ENCODE data around the gene CHRNA4.

The CHRNA4 gene

GRCh38 chr20:63406617-63407245 is 45.6 kb upstream of the CHRNA4 start:
- no peak for DNase-seq (ENCODE audit: extremely low spot score)
- TF ChIP-seq HDGF (IDR thresholded peaks at IDR 0.05; ENCODE audit: borderline replicate concordance) (no peak), NFRKB (IDR thresholded peaks at IDR 0.05) (no peak), LEF1 (IDR thresholded peaks at IDR 0.05; ENCODE audit: borderline replicate concordance) (no peak), ELF4 (IDR thresholded peaks at IDR 0.05) (no peak), SP1 (IDR thresholded peaks at IDR 0.05) (no peak)
- ChIA-PET POLR2A (no interaction called here), CTCF (interaction anchor here (0.7 kb wide), 1 partner anchor 97 kb away, joined by 3 read pairs; no protein-coding TSS in a partner anchor)

DNA sequence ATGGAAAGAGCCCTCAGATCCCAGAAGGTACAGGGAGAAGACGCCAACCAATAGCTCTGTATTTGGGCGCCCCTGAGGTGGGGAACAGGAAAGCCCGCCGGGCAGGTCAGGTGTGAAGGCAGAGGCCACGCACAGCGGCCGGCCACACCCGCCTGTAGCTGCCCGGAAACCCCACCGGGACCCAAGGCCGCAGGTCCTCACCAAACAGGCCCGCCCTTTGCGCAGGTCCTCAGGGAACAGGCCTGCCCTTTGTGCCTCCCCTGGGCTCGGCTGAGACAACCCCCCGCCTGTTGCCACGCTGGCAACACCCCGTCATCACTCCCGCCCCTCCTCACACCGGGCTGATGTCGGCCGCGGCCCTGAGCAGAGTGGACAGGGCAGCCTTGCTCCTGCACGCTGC is 44.9 kb upstream of the CHRNA4 start:
- CTCF ChIA-PET, result no interaction called here
- POLR2A ChIA-PET, result no interaction called here
- no peak for TF ChIP-seq NFRKB (IDR thresholded peaks at IDR 0.05)
- TF ChIP-seq CTBP1 (IDR thresholded peaks at IDR 0.05; ENCODE audit: borderline replicate concordance), result no peak
- no peak for DNase-seq (ENCODE audit: extremely low spot score)

DNA sequence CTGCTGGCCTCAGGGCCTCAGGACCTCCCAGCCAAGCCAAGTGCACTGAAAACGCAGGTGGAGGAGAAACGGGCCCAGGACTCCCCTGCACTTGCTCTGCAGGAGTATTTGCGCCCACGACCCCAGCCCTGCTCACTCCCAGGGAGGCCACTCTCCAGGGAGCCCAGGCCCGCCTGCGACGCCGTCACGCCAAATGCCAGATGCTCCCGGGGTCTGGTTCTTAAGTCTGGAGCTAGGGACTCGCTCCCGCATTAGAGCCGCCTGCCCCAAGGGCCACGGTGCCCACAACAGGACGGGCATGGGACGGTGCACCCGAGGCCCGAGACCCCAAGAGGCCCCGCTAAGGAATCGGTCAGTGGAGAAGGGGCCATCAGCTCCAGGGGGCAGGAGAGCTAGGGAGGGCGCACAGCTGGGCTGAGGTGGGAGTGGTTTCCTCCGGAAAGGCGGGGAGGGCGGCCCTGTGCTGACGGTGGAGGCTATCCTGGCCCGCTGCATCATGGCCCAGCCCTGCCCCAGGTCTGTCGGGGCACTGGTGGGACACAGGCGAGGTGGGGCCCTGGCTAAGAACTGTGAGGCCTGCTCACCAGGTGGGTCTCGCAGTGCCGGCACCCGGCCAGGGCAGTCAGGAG is 44.1 kb upstream of the CHRNA4 start:
- TF ChIP-seq TARDBP (IDR thresholded peaks at IDR 0.05) (no peak), CTBP1 (IDR thresholded peaks at IDR 0.05; ENCODE audit: borderline replicate concordance) (no peak), BHLHE40 (IDR thresholded peaks at IDR 0.05; ENCODE audit: borderline replicate concordance) (no peak), SP1 (IDR thresholded peaks at IDR 0.05) (no peak), FOXK2 (IDR thresholded peaks at IDR 0.05) (no peak), L3MBTL2 (conservative IDR thresholded peaks at IDR 0.05) (no peak), ELF4 (IDR thresholded peaks at IDR 0.05) (no peak), ARNT (IDR thresholded peaks at IDR 0.05) (no peak), ZNF384 (IDR thresholded peaks at IDR 0.05) (no peak)
- TF ChIP-seq, protein P1, sequence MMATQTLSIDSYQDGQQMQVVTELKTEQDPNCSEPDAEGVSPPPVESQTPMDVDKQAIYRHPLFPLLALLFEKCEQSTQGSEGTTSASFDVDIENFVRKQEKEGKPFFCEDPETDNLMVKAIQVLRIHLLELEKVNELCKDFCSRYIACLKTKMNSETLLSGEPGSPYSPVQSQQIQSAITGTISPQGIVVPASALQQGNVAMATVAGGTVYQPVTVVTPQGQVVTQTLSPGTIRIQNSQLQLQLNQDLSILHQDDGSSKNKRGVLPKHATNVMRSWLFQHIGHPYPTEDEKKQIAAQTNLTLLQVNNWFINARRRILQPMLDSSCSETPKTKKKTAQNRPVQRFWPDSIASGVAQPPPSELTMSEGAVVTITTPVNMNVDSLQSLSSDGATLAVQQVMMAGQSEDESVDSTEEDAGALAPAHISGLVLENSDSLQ (IDR thresholded peaks at IDR 0.05), result no peak
- POLR2A ChIA-PET, result no interaction called here
- no peak for DNase-seq (ENCODE audit: extremely low spot score)
- CTCF ChIA-PET, result no interaction called here

DNA sequence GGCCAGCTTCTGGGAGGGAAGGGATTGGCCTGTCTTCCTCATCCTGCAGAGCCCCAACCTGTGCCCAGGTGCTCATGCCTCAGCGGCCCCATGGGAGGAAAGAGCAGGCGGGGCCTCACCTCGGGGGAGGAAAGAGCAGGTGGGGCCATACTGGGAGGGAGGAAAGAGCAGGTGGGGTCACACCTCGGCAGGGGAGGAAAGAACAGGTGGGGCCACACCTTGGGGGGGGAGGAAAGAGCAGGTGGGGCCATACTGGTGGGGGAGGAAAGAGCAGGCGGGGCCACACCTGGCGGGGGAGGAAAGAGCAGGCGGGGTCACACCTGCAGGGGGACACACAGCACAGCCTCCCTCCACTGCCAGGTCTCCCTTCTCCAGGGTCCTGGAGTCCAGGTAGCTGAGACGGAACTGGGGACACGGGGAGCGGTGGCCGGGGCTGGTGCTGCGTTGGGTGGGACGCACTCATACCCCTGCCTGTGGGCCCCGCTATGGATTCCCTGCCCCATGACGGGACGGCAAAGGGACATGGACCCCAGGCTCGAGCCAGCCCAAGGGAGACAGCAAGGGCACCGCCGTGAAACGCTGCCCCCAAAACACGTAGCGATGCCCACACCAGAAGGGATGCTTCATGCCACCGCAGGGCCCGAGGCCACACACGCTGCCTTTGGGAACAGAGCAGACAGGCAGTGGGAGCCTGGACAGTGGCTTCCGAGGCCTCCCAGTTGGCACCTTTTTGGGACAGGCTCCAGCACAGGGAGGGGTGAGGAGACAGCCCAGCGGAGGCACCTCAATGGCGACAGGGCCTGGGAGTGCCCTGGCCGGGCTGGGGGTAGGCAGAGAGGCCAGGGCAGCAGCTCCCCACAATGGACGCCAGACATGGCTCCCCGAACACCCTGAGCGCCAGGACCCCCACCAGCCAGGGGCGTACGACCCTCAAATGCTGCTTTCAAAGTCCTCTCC is 43.3 kb upstream of the CHRNA4 start:
- ChIA-PET POLR2A (no interaction called here), CTCF (no interaction called here)
- DNase-seq (ENCODE audit: extremely low spot score), result no peak
- TF ChIP-seq L3MBTL2 (conservative IDR thresholded peaks at IDR 0.05) (no peak), BHLHE40 (IDR thresholded peaks at IDR 0.05; ENCODE audit: borderline replicate concordance) (no peak), ELF4 (IDR thresholded peaks at IDR 0.05) (no peak), HDGF (IDR thresholded peaks at IDR 0.05; ENCODE audit: borderline replicate concordance) (no peak), FOXK2 (IDR thresholded peaks at IDR 0.05) (no peak), LEF1 (IDR thresholded peaks at IDR 0.05; ENCODE audit: borderline replicate concordance) (no peak), CTBP1 (IDR thresholded peaks at IDR 0.05; ENCODE audit: borderline replicate concordance) (no peak), FOXM1 (IDR thresholded peaks at IDR 0.05; ENCODE audit: borderline replicate concordance) (no peak), SUZ12 (IDR thresholded peaks at IDR 0.05) (no peak), SP1 (IDR thresholded peaks at IDR 0.05) (no peak), ARNT (IDR thresholded peaks at IDR 0.05) (no peak), NFRKB (IDR thresholded peaks at IDR 0.05) (no peak), FOXA1 (IDR thresholded peaks at IDR 0.05) (no peak)
- TF ChIP-seq, protein P1 (IDR thresholded peaks at IDR 0.05), result no peak

DNA sequence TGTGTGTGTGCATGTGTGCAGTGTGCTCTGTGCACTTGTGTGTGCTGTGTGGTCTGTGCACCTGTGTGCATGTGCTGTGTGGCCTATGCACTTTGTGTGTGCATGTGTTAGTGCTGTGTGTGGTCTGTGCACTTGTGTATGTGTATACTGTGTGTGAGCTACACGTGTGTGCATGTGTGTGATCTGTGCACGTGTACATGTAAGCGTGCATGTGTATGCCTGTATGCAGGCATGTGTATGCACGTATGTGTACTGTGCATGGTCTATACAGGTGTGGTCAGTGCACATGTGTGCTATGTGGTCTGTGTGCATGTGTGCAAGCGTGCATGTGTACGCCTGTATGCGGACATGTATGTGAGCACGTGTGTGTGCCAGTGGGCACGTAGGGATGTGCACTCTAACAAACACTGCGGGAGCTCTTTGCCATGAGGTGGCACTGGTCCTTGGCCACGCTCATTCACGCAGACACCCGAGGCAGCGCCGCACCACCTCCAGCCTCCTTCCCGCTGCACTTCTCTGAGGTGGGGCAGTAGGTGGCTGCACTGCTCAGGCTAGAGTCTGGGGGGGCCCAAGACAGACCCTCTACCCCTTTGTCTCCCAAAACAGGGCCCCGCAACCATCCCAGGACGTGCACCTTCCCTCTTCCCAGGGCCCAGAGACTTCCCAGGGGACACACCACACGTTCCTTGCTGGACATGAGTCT is 42.4 kb upstream of the CHRNA4 start:
- ChIA-PET POLR2A (no interaction called here), CTCF (interaction anchor here (1.5 kb wide), 1 partner anchor 22 kb away, joined by 4 read pairs; no protein-coding TSS in a partner anchor)
- DNase-seq (ENCODE audit: extremely low spot score), result no peak
- TF ChIP-seq FOXM1 (IDR thresholded peaks at IDR 0.05; ENCODE audit: borderline replicate concordance) (no peak), BHLHE40 (IDR thresholded peaks at IDR 0.05; ENCODE audit: borderline replicate concordance) (no peak)

DNA sequence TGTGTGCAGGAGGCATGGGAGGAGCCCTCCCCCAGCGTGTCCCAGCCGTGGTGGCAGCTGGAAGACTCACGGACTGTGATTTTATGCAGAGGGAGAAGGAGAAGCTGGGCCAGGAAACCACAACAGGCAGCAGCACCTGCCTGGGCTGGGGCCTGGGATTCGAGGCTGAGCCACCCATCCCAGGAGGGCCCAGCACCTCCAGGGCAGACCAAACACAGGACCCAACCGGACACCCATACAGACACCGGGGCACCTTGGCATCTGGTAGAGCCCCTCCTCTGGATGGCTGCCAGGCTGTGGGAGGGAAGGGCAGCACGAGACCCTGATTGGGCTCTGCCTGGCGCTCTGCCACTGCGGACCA is 41.7 kb upstream of the CHRNA4 start:
- DNase-seq (ENCODE audit: extremely low spot score), result no peak
- ChIA-PET CTCF (interaction anchor here (1.5 kb wide), 1 partner anchor 21 kb away, joined by 4 read pairs; no protein-coding TSS in a partner anchor), POLR2A (no interaction called here)
- TF ChIP-seq SP1 (IDR thresholded peaks at IDR 0.05) (no peak), HDGF (IDR thresholded peaks at IDR 0.05; ENCODE audit: borderline replicate concordance) (no peak), FOXM1 (IDR thresholded peaks at IDR 0.05; ENCODE audit: borderline replicate concordance) (no peak), ELF4 (IDR thresholded peaks at IDR 0.05) (no peak), LEF1 (IDR thresholded peaks at IDR 0.05; ENCODE audit: borderline replicate concordance) (no peak), CTBP1 (IDR thresholded peaks at IDR 0.05; ENCODE audit: borderline replicate concordance) (no peak), FOXK2 (IDR thresholded peaks at IDR 0.05) (no peak), SUZ12 (IDR thresholded peaks at IDR 0.05) (no peak), BHLHE40 (IDR thresholded peaks at IDR 0.05; ENCODE audit: borderline replicate concordance) (no peak), L3MBTL2 (conservative IDR thresholded peaks at IDR 0.05) (no peak), NFRKB (IDR thresholded peaks at IDR 0.05) (no peak)
